K562 (cell line): ENCODE results near the gene XRCC3. TPM values are rescaled to one million over a fixed set of nuclear protein-coding genes. Genes with fewer than 3 reads are reported as not detected.

ENCODE experiments used
- CEBPG ChIP-seq, 3 experiments: fragments of 200-800 bp in 1 of 3; sonication (Bioruptor generic) in 1 of 3; sonication (generic) in 1 of 3; formaldehyde crosslinking in 1 of 3; IDR thresholded peaks in 2 of 3; conservative IDR thresholded peaks in 1 of 3; 2 replicates each; pipeline versions ENCODE4 v1.6.1 to v1.8.0; 2016 to 2022; ENCODE audit warnings: missing compliant biosample characterization in 2 of 3, missing genetic modification characterization in 2 of 3, mild to moderate bottlenecking in 1 of 3, missing genetic modification reagents in 1 of 3
- DACH1 ChIP-seq: fragments of 450-650 bp; IDR thresholded peaks from 2 replicates; pipeline ENCODE4 v1.6.1; 2018; ENCODE audit not compliant: partially characterized antibody
- HOXB6 ChIP-seq: fragments of 250-450 bp; sonication (Bioruptor Pico); IDR thresholded peaks from 2 replicates; pipeline ENCODE4 v1.5.1; 2022; ENCODE audit warnings: mild to moderate bottlenecking, borderline replicate concordance
- KLF1 ChIP-seq: fragments of 450-650 bp; IDR thresholded peaks from 2 replicates; pipeline ENCODE4 v1.6.1; 2016; ENCODE audit warnings: missing genetic modification characterization, missing compliant biosample characterization
- MCM7 ChIP-seq, 2 experiments: fragments of 450-650 bp; IDR thresholded peaks; 2 replicates each; pipeline ENCODE4 v1.6.1; 2016 to 2018
- NFIC ChIP-seq: fragments of 450-650 bp; IDR thresholded peaks from 2 replicates; pipeline ENCODE4 v1.6.1; 2017; ENCODE audit warnings: mild to moderate bottlenecking, inconsistent platforms
- NR2C2 ChIP-seq, 2 experiments: fragments of 200-800 bp in 1 of 2; sonication (Bioruptor generic) in 1 of 2; sonication (generic) in 1 of 2; formaldehyde crosslinking in 1 of 2; IDR thresholded peaks; 2 replicates each; pipeline versions ENCODE4 v1.6.1 to v1.8.0; 2016 to 2022; ENCODE audit warnings: mild to moderate bottlenecking in 1 of 2, missing compliant biosample characterization in 1 of 2, missing genetic modification characterization in 1 of 2, missing genetic modification reagents in 1 of 2
- RAD21 ChIP-seq, 2 experiments: fragments of 250-450 bp in 1 of 2; fragments of 450-650 bp in 1 of 2; sonication (Bioruptor Pico) in 1 of 2; formaldehyde crosslinking in 1 of 2; IDR thresholded peaks in 1 of 2; conservative IDR thresholded peaks in 1 of 2; 2 replicates each; pipeline versions ENCODE4 v1.4.0 to v1.8.0; 2020 to 2022; ENCODE audit warnings: mild to moderate bottlenecking in 2 of 2, moderate library complexity in 1 of 2
- RAD51 ChIP-seq: fragments of 450-650 bp; IDR thresholded peaks from 2 replicates; pipeline ENCODE4 v1.7.1; 2016; ENCODE audit warnings: low read depth, mild to moderate bottlenecking, borderline replicate concordance
- RFX1 ChIP-seq: fragments of 450-650 bp; IDR thresholded peaks from 2 replicates; pipeline ENCODE4 v1.6.1; 2016; ENCODE audit warnings: mild to moderate bottlenecking, moderate library complexity
- SNAPC5 ChIP-seq: fragments of 250-450 bp; sonication (Bioruptor Pico); IDR thresholded peaks from 2 replicates; pipeline ENCODE4 v1.8.0; 2021; ENCODE audit warnings: moderate library complexity, mild to moderate bottlenecking, inconsistent platforms
- SREBF2 ChIP-seq: sonication (generic); formaldehyde crosslinking; IDR thresholded peaks from 2 replicates; pipeline ENCODE4 v1.4.0; 2020; ENCODE audit warnings: mild to moderate bottlenecking, missing genetic modification reagents
- STAT6 ChIP-seq: sonication (generic); formaldehyde crosslinking; IDR thresholded peaks from 2 replicates; pipeline ENCODE4 v1.8.1; 2023; ENCODE audit warnings: mild to moderate bottlenecking, missing genetic modification reagents
- YBX1 ChIP-seq: fragments of 450-650 bp; IDR thresholded peaks from 2 replicates; pipeline ENCODE4 v1.7.1; 2016; ENCODE audit warnings: mild to moderate bottlenecking
- ZNF586 ChIP-seq: fragments of 450-650 bp; formaldehyde crosslinking; conservative IDR thresholded peaks from 2 replicates; pipeline ENCODE4 v1.4.0; 2020; ENCODE audit warnings: mild to moderate bottlenecking, moderate library complexity
- polyA plus RNA-seq, 8 experiments: library from polyadenylated mRNA; depleted of rRNA in 4 of 8; stranded (reverse) in 5 of 8; unstranded in 3 of 8; fragments of >200 nt; fragmentation: Nextera tagmentation in 2 of 8; fragmentation: Illumina TruSeq in 1 of 8; extraction: Ambion mirVana in 2 of 8; extraction: Trizol in 1 of 8; gene quantifications; 2 replicates each; pipeline versions ENCODE4 v1.2.1 to v1.2.3, GENCODE V29; 2011 to 2014; ENCODE audit warnings: inconsistent platforms in 1 of 8, missing spikeins in 1 of 8
- total RNA-seq, 7 experiments: library from RNA; depleted of rRNA in 6 of 7; stranded (reverse); fragments of >200 nt in 6 of 7; fragmentation: Illumina TruSeq in 2 of 7; extraction: Trizol in 2 of 7; gene quantifications; 2 replicates each; pipeline versions ENCODE4 v1.2.1 to v1.2.3, GENCODE V29; 2011 to 2021; ENCODE audit warnings: low replicate concordance in 1 of 7
- TF ChIP-seq, protein P1 (sequence below): fragments of 250-450 bp; sonication (Bioruptor Pico); IDR thresholded peaks from 2 replicates; pipeline ENCODE4 v1.4.0; 2020; ENCODE audit warnings: mild to moderate bottlenecking, moderate library complexity
- TF ChIP-seq, protein P2 (sequence below): sonication (generic); formaldehyde crosslinking; IDR thresholded peaks from 2 replicates; pipeline ENCODE4 v1.8.0; 2022; ENCODE audit warnings: mild to moderate bottlenecking, low read depth, missing genetic modification reagents

XRCC3 gene
- total and polyA plus RNA-seq, 9 of the 15 experiments (the other 6 are each of a cell fraction or from before 2014, with no cell fraction given): 0.34 to 59.3 (median 30.3) TPM

- TF ChIP-seq, protein P1, sequence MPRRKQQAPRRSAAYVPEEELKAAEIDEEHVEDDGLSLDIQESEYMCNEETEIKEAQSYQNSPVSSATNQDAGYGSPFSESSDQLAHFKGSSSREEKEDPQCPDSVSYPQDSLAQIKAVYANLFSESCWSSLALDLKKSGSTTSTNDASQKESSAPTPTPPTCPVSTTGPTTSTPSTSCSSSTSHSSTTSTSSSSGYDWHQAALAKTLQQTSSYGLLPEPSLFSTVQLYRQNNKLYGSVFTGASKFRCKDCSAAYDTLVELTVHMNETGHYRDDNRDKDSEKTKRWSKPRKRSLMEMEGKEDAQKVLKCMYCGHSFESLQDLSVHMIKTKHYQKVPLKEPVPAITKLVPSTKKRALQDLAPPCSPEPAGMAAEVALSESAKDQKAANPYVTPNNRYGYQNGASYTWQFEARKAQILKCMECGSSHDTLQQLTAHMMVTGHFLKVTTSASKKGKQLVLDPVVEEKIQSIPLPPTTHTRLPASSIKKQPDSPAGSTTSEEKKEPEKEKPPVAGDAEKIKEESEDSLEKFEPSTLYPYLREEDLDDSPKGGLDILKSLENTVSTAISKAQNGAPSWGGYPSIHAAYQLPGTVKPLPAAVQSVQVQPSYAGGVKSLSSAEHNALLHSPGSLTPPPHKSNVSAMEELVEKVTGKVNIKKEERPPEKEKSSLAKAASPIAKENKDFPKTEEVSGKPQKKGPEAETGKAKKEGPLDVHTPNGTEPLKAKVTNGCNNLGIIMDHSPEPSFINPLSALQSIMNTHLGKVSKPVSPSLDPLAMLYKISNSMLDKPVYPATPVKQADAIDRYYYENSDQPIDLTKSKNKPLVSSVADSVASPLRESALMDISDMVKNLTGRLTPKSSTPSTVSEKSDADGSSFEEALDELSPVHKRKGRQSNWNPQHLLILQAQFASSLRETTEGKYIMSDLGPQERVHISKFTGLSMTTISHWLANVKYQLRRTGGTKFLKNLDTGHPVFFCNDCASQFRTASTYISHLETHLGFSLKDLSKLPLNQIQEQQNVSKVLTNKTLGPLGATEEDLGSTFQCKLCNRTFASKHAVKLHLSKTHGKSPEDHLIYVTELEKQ (CRISPR knock-in tag): no peak
- no peak for TF ChIP-seq ZNF586 (CRISPR knock-in tag)
- peak; percentile 11; the same call in 1 of the 2 replicates for TF ChIP-seq RAD51
- no peak for TF ChIP-seq SNAPC5 (CRISPR knock-in tag)
- TF ChIP-seq SREBF2 (CRISPR knock-in tag): no peak
- TF ChIP-seq KLF1 (tag): no peak
- no peak for TF ChIP-seq MCM7 (IDR thresholded peaks at IDR 0.05)
- no peak for TF ChIP-seq NR2C2 (CRISPR knock-in tag; IDR thresholded peaks at IDR 0.05)
- TF ChIP-seq NR2C2 (tag; IDR thresholded peaks at IDR 0.05): no peak
- TF ChIP-seq, protein P2, sequence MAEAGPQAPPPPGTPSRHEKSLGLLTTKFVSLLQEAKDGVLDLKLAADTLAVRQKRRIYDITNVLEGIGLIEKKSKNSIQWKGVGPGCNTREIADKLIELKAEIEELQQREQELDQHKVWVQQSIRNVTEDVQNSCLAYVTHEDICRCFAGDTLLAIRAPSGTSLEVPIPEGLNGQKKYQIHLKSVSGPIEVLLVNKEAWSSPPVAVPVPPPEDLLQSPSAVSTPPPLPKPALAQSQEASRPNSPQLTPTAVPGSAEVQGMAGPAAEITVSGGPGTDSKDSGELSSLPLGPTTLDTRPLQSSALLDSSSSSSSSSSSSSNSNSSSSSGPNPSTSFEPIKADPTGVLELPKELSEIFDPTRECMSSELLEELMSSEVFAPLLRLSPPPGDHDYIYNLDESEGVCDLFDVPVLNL (CRISPR knock-in tag): no peak
- no peak for TF ChIP-seq YBX1
- TF ChIP-seq CEBPG (CRISPR knock-in tag; IDR thresholded peaks at IDR 0.05): no peak
- no peak for TF ChIP-seq CEBPG (tag; conservative IDR thresholded peaks at IDR 0.05 in 1 of 2, IDR thresholded peaks at IDR 0.05 in 1 of 2)
- TF ChIP-seq RFX1: no peak
- TF ChIP-seq NFIC: peak; percentile 88
- no peak for TF ChIP-seq RAD21 (CRISPR knock-in tag; conservative IDR thresholded peaks at IDR 0.05 in 1 of 2, IDR thresholded peaks at IDR 0.05 in 1 of 2)
- TF ChIP-seq DACH1: no peak
- TF ChIP-seq STAT6: no peak
- no peak for TF ChIP-seq HOXB6 (CRISPR knock-in tag)
These were observed 15.3 kb upstream of the XRCC3 start (continued) for GRCh38 chr14:103730490-103731035.
